ENCODE measurements around the gene PPP3R1. TPM values are rescaled to one million over a fixed set of nuclear protein-coding genes. Genes with fewer than 3 reads are reported as not detected.

PPP3R1 gene
- total and polyA plus RNA-seq, 5 experiments from 2014 or later = 3.4 to 76.3 (median 4.3) TPM

DNA sequence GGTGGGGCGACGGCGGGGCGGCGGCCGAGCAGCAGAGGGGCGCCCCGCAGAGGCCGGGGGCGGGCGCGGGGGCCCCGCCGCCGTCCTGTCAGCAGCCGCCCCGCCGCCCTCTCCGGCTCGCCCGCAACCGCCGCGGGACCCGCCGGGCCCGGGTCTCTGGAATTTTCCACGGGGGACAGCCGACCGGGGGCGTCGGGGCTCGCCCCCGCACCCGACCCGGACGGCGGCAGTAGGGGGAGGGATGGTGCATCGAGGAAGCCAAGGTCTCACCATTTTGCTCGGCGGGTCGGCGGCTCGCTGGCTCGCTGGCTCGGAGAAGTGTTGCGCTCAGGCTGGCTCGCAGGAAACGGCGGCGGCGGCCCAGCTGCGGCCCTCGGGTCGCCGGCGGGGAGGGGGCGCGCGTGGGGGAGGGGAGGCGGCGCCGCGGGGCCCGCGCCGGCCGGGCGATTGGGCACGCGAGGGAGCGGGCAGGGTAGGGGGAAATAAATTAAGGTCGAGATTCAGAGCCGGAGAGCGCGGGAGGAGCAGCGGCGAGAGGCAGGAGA is 405 bp downstream of the PPP3R1 start:
- H3K4me1 Mint-ChIP-seq = peaks cover 19 to 54% (median 46%) of the 10 kb centered on the region in 4 donors
- H3K36me3 Mint-ChIP-seq = peaks cover 0 to 7% (median 0%) of the 10 kb centered on the region in 3 donors

DNA sequence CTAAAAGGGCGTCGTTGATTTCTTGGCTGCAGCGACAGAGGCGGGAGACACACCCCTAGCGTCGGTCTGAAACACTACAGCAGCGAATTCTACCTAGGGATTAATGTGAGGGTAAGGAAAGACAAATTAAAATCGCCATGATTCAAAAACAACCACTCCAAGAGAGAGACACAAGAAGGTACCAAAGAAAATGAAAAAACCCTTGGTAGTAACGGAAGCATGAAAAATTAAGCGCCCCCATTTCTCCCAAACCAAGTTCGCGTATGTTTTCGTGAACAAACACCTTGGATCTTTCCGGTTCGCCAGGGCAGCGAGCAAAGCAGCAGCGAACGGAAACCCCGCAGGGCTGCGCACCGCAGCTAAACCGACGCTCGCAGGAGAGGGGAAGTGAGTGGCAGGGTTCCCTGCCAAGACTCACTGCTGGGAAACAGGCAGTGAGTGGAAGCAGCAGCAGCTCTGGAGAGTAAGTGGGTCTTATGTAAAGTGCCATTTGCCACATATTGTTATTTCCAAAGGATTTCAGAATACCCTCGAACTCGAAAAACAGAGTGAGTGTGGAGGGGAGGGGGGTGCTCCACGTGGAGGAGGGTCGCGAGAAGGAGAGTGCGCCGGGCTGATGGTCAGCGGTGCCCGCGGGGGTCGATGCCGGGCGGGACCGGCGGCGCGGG is 1.0 kb downstream of the PPP3R1 start:
- H3K4me3 Mint-ChIP-seq = peak overlapping the region; percentile 84 to 98 (median 94)
- peaks cover 0 to 7% (median 0%) of the 10 kb centered on the region in 3 donors for H3K36me3 Mint-ChIP-seq
- POLR2A ChIA-PET = interaction anchor here (0.6 to 2.3 kb wide), 7 partner anchors 10 to 519 kb away, joined by 3 to 16 read pairs (median 5); no protein-coding TSS in a partner anchor
- ATAC-seq = peak; percentile 63 to 71
- H3K27me3 Mint-ChIP-seq = peaks cover 0 to 2% (median 0%) of the 10 kb centered on the region in 5 donors
- H3K4me1 Mint-ChIP-seq = peaks cover 16 to 50% (median 44%) of the 10 kb centered on the region in 4 donors
- no peaks in the 10 kb centered on the region for H3K9me3 Mint-ChIP-seq
- peak; percentile 52 to 89 (median 76) for DNase-seq
- H3K27ac Mint-ChIP-seq = peak overlapping the region in 8 of 10 donors; percentile 92 to 99 (median 94)

More for the DNA sequence above, 405 bp downstream of the PPP3R1 start:
- peaks cover 0 to 2% (median 0%) of the 10 kb centered on the region in 5 donors for H3K27me3 Mint-ChIP-seq
- POLR2A ChIA-PET = interaction anchor here (0.7 to 3.4 kb wide), 15 partner anchors 15 to 519 kb away, joined by 3 to 30 read pairs (median 4); partner anchors contain the start of genes APLF, FBXO48 and PNO1
- H3K9me3 Mint-ChIP-seq = no peaks in the 10 kb centered on the region
- peak; percentile 4 to 12 for ATAC-seq
- peak overlapping the region; percentile 87 to 100 (median 94) for H3K27ac Mint-ChIP-seq
- peak; percentile 22 to 66 (median 39) for DNase-seq
- peak overlapping the region; percentile 74 to 98 (median 94) for H3K4me3 Mint-ChIP-seq

DNA sequence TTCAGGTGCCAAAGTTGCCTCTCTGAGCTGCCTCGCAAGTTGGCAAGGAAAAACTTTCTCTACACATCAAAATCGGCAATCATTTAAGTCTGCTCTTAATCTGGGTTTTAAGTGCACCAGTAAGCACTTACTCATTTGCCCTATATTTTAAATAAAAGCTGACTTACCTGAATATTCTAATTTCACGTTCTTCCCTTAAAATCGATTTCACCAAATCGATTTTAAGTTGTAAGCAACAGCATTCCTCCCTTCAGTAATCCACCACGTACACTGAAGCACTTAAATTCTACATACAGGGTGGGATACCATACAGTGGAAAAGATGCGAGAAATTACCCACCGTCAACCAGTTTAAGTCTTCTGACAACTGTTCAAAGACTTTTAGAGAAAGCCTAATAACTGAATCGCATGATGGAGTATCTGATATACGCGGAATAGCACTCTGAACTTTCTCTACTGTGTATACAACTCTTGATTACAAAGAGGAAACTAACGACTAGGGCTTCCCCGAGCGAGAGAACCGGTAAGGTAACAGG is 1.6 kb downstream of the PPP3R1 start:
- DNase-seq (no peak), ATAC-seq (no peak)
- H3K36me3 Mint-ChIP-seq = peaks cover 0 to 7% (median 0%) of the 10 kb centered on the region in 3 donors
- no peaks in the 10 kb centered on the region for H3K9me3 Mint-ChIP-seq
- H3K27ac Mint-ChIP-seq = peak overlapping the region in 8 of 10 donors; percentile 92 to 99 (median 94)
- peak overlapping the region; percentile 84 to 98 (median 94) for H3K4me3 Mint-ChIP-seq
- POLR2A ChIA-PET = interaction anchor here (0.6 to 1.9 kb wide), 6 partner anchors 9 to 520 kb away, joined by 3 to 6 read pairs (median 4); partner anchors contain the start of gene PNO1
- H3K4me1 Mint-ChIP-seq = peaks cover 14 to 45% (median 39%) of the 10 kb centered on the region in 4 donors
- H3K27me3 Mint-ChIP-seq = peaks cover 0 to 2% (median 0%) of the 10 kb centered on the region in 5 donors

DNA sequence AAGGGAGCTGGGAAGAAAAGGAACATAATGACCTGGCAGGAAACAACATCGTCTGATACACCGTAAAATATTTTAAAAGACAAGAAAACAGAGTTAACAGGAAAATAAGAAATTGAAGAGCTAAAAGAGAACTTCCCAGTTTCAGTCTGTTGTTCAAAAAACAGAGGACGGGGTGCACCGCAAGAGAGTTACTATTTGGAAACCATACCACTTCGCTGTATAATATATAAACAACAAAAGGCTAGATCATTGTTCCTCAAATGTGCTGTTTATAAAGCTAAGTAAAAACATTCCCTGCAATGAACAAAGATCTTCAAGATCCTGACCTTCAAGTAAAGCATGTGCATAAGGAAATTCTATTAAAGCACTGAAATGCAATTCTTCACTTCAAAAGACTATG is 2.1 kb downstream of the PPP3R1 start:
- H3K4me3 Mint-ChIP-seq = peak overlapping the region; percentile 84 to 98 (median 94)
- peaks cover 14 to 41% (median 36%) of the 10 kb centered on the region in 4 donors for H3K4me1 Mint-ChIP-seq
- no peak for DNase-seq
- H3K9me3 Mint-ChIP-seq = no peaks in the 10 kb centered on the region
- H3K27me3 Mint-ChIP-seq = peaks cover 0 to 2% (median 0%) of the 10 kb centered on the region in 5 donors
- H3K36me3 Mint-ChIP-seq = peaks cover 0 to 7% (median 0%) of the 10 kb centered on the region in 3 donors
- ATAC-seq = no peak
- H3K27ac Mint-ChIP-seq = peak overlapping the region in 8 of 10 donors; percentile 92 to 99 (median 94)
- POLR2A ChIA-PET = interaction anchor here (0.9 to 1.9 kb wide), 3 partner anchors 9 to 92 kb away, joined by 4 to 6 read pairs (median 5); partner anchors contain the start of gene PNO1

DNA sequence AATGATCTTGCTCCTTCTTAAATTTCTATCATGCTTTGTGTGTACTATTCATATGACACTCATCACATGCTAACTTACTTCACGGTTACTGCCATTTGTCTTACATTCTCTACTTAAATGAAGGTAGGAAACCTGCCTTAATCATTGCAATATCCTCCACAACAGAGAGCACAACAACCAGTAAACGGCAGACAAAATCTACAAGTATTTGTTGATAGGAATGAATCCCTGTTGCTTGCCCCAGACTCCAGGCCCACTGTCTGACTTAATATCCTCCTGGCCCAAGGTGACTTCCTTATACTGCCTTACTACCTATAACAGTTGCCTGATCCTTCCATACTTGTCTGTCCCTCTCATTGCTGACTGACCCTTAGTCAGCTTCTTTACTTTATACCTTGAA is 3.5 kb downstream of the PPP3R1 start:
- Mint-ChIP-seq H3K4me3 (no peak overlapping the region), H3K9me3 (no peaks in the 10 kb centered on the region), H3K36me3 (peaks cover 0 to 7% (median 0%) of the 10 kb centered on the region in 3 donors), H3K27ac (no peak overlapping the region), H3K4me1 (peaks cover 10 to 28% (median 22%) of the 10 kb centered on the region in 4 donors), H3K27me3 (peaks cover 0 to 2% (median 0%) of the 10 kb centered on the region in 5 donors)
- DNase-seq = no peak
- no peak for ATAC-seq
- POLR2A ChIA-PET = no interaction called here

DNA sequence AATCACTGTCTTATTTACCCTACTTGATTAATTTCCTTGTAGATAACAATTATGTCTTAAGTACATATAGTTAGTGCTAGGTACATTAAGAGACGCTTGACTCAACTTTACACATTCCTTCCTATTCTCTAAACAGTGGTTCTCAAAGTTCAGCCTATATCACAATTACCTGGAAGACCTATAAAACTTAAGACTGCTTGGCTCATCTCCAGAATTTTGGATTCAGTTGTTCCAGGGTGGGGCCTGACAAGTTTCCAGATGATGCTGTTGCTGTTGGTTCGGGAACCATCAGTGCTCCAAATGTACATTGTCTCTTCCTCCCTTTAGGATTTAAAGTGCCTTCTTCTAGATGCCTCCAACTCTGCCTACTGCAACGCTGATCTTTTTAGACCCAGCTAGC is 4.0 kb downstream of the PPP3R1 start:
- peaks cover 0 to 7% (median 0%) of the 10 kb centered on the region in 3 donors for H3K36me3 Mint-ChIP-seq
- peaks cover 8 to 26% (median 18%) of the 10 kb centered on the region in 4 donors for H3K4me1 Mint-ChIP-seq
- no peak overlapping the region for H3K4me3 Mint-ChIP-seq

DNA sequence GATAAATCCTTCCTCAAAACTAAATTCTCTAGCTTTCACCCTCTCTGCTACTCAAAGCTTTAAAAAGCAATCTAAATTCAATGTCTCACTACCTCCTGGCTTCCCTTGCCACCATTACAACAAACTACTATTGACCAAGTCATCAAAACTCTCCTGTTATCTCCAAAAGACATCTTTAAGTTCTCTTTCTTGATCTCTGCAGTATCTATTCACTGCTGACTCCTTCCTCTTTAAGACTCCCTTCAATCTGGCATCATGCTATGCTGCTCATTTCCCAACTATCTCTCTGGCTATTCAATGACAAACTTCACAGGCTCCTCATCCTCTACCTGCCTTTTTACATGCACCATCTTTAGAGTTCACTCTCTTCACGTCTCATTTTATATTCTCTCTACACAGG is 5.9 kb downstream of the PPP3R1 start:
- Mint-ChIP-seq H3K36me3 (peaks cover 0 to 5% (median 2%) of the 10 kb centered on the region in 3 donors), H3K9me3 (no peaks in the 10 kb centered on the region), H3K27ac (no peak overlapping the region), H3K4me3 (no peak overlapping the region), H3K4me1 (peaks cover 5 to 35% (median 21%) of the 10 kb centered on the region in 4 donors), H3K27me3 (no peaks in the 10 kb centered on the region)
- no peak for DNase-seq
- POLR2A ChIA-PET = interaction anchor here (0.7 kb wide), 1 partner anchor 8 kb away, joined by 3 read pairs; no protein-coding TSS in a partner anchor
- no peak for ATAC-seq

More for the DNA sequence above, 4.0 kb downstream of the PPP3R1 start:
- POLR2A ChIA-PET = no interaction called here
- DNase-seq = no peak
- no peak for ATAC-seq
- H3K27me3 Mint-ChIP-seq = peaks cover 0 to 2% (median 0%) of the 10 kb centered on the region in 5 donors
- no peak overlapping the region for H3K27ac Mint-ChIP-seq
- H3K9me3 Mint-ChIP-seq = no peaks in the 10 kb centered on the region

DNA sequence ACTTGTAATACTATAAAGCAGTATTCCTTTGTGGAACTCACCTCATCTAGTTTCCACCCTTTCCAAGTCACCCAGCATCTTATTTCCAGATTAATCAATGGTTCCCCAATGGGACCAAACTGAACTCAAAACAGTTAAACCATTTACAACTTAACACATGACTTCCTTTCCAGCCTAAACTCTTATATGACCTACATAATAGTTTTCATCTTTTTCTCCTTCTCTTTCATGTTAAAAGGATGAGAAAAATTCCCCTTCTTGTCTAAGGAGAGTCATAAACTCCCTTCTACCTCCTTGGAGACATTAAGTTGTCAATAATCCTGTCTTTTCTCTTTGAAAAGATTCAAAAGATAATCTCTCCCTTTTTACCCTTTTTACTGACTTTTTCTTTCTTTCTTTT is 6.7 kb downstream of the PPP3R1 start:
- Mint-ChIP-seq H3K27me3 (no peaks in the 10 kb centered on the region), H3K36me3 (peaks cover 0 to 2% (median under 1%) of the 10 kb centered on the region in 3 donors), H3K4me1 (peaks cover 6 to 39% (median 23%) of the 10 kb centered on the region in 4 donors), H3K4me3 (no peak overlapping the region), H3K27ac (no peak overlapping the region), H3K9me3 (no peaks in the 10 kb centered on the region)
- DNase-seq (no peak), ATAC-seq (peak in 1 of 2 donors; percentile 40)
- POLR2A ChIA-PET = interaction anchor here (0.7 kb wide), 1 partner anchor 8 kb away, joined by 3 read pairs; no protein-coding TSS in a partner anchor

DNA sequence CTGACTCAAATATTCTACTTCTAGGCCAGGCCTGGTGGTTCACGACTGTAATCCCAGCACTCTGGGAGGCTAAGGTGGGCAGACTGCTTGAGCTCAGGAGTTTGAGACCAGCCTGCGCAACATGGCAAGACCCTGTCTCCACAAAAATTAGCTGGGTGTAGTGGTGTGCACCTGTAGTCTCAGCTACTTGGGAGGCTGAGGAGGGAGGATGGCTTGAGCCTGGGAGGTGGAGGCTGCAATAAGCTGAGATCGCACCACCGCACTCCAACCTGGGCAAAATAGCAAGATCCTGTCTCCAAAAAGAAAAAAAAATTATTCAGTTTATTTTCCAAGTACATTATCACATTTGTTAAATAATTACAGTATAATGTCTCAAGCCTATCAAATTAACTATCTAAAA is 7.3 kb downstream of the PPP3R1 start:
- Mint-ChIP-seq H3K27me3 (no peaks in the 10 kb centered on the region), H3K4me3 (no peak overlapping the region), H3K9me3 (no peaks in the 10 kb centered on the region), H3K27ac (no peak overlapping the region), H3K4me1 (peaks cover 10 to 39% (median 24%) of the 10 kb centered on the region in 4 donors), H3K36me3 (peaks cover 0 to 4% (median 3%) of the 10 kb centered on the region in 3 donors)
- POLR2A ChIA-PET = no interaction called here
- DNase-seq (no peak), ATAC-seq (no peak)

DNA sequence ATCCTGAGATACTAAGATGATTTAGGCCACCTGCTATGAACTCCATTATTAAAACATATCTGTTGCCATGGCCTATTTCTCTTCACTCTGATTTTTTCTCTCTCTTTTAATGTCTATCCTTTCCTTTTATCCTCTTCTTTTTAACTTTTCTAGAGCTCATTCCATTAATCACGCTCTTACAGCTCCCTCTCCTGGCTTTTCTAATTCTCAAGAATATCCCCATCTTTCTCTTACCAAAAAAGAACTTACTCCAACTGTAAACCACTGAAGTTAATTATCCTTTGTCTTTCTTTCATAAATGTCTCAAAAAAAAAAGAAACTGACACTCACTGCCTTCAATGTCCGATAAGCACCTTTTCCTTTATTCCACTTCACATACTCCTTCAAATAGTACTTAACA is 7.9 kb downstream of the PPP3R1 start:
- Mint-ChIP-seq H3K27me3 (no peaks in the 10 kb centered on the region), H3K4me1 (peaks cover 7 to 39% (median 25%) of the 10 kb centered on the region in 4 donors), H3K9me3 (no peaks in the 10 kb centered on the region), H3K27ac (no peak overlapping the region), H3K36me3 (peaks cover 0 to 4% (median 4%) of the 10 kb centered on the region in 3 donors), H3K4me3 (no peak overlapping the region)
- DNase-seq = no peak
- POLR2A ChIA-PET = no interaction called here
- no peak for ATAC-seq

DNA sequence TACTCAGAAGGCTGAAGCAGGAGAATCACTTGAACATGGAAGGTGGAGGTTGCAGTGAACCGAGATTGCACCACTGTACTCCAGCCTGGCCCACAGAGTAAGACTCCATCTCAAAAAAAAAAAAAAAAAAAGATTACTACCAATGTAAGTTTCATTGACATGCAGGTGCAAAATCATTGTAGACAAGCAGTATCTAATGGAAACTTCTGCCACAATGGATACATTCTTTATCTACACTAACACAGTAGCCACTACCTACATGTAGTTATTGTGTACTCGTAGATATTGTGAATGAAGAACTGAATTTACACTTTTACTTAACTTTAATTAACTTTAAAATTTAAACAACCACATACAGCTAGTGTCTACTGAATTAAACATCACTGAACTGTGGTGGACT is 10.6 kb downstream of the PPP3R1 start:
- Mint-ChIP-seq H3K27me3 (no peaks in the 10 kb centered on the region), H3K4me3 (peak overlapping the region in 2 of 10 donors; percentile 33 to 45), H3K36me3 (peaks cover 0 to 12% (median 9%) of the 10 kb centered on the region in 3 donors), H3K9me3 (no peaks in the 10 kb centered on the region), H3K4me1 (peaks cover 21 to 65% (median 48%) of the 10 kb centered on the region in 4 donors), H3K27ac (peak overlapping the region in 1 of 10 donors; percentile 47)
- no peak for ATAC-seq
- POLR2A ChIA-PET = interaction anchor here (0.7 to 1.5 kb wide), 2 partner anchors 9 to 39 kb away, joined by 3 to 5 read pairs; no protein-coding TSS in a partner anchor
- no peak for DNase-seq

DNA sequence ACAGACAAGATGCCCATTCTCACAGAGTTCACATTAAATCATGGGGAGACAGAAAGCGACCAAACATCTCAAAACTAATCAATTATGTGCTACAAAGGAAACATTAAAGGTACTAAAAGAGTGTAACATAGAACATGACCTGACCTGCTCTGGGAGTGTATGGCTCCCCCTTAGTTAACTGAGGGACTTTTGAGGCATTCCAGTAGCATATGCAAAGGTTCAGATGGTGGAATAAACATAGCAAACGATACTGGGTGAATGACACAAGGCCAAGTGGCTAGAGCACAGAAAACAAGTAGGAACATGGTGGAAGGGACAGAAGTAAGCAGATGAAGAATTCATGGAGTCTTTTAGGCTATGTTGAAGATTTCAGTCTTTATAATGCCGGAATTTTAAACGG is 11.9 kb downstream of the PPP3R1 start:
- H3K27me3 Mint-ChIP-seq = no peaks in the 10 kb centered on the region
- peak overlapping the region in 9 of 10 donors; percentile 8 to 69 (median 45) for H3K4me3 Mint-ChIP-seq
- POLR2A ChIA-PET = no interaction called here
- H3K27ac Mint-ChIP-seq = peak overlapping the region in 6 of 10 donors; percentile 14 to 80 (median 44)
- peaks cover 0 to 12% (median 9%) of the 10 kb centered on the region in 3 donors for H3K36me3 Mint-ChIP-seq
- peaks cover 24 to 78% (median 60%) of the 10 kb centered on the region in 4 donors for H3K4me1 Mint-ChIP-seq
- no peaks in the 10 kb centered on the region for H3K9me3 Mint-ChIP-seq
- no peak for DNase-seq
- no peak for ATAC-seq

Measured in naive thymus-derived CD8-positive, alpha-beta T cell (primary cell).